ENCODE results near the gene BNC2.

The BNC2 gene

DNA sequence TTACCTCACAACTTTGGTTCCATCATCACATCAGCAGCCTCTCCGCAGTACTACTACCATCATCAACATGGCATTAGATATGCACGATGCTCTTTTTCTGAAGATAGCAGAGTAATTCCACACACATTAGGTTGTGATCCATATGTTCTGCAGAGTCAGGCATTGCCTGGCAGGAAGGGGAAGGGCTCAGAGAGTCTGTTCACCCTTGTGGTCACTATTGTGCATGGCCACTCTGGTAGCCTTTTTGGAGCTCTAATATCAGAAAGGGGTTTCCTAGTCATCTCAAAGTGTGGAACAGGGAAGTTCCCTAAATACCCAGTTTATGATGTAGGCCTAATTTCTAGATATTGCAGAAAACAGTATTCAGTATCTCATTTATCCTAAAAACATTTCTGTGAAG, 373.6 kb downstream of the BNC2 start:
- TF ChIP-seq, protein P1, sequence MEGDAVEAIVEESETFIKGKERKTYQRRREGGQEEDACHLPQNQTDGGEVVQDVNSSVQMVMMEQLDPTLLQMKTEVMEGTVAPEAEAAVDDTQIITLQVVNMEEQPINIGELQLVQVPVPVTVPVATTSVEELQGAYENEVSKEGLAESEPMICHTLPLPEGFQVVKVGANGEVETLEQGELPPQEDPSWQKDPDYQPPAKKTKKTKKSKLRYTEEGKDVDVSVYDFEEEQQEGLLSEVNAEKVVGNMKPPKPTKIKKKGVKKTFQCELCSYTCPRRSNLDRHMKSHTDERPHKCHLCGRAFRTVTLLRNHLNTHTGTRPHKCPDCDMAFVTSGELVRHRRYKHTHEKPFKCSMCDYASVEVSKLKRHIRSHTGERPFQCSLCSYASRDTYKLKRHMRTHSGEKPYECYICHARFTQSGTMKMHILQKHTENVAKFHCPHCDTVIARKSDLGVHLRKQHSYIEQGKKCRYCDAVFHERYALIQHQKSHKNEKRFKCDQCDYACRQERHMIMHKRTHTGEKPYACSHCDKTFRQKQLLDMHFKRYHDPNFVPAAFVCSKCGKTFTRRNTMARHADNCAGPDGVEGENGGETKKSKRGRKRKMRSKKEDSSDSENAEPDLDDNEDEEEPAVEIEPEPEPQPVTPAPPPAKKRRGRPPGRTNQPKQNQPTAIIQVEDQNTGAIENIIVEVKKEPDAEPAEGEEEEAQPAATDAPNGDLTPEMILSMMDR (IDR thresholded peaks at IDR 0.05; ENCODE audit: low read length): no peak
- TF ChIP-seq EZH2phosphoT487 (IDR thresholded peaks at IDR 0.05; ENCODE audit: low read length) (no peak), EZH2 (optimal IDR thresholded peaks at IDR 0.05; ENCODE audit: low read depth, low read length) (no peak)
- Histone ChIP-seq H4K20me1 (ENCODE audit: insufficient read depth, low read length) (no peaks in the 10 kb centered on the region), H3K36me3 (replicated peaks; ENCODE audit: insufficient read depth, low read length) (no peaks in the 10 kb centered on the region), H3K4me2 (ENCODE audit: low read depth, low read length) (no peak overlapping the region), H3K9me3 (replicated peaks; ENCODE audit: insufficient read depth, low read length) (no peaks in the 10 kb centered on the region), H3K27me3 (replicated peaks; ENCODE audit: insufficient read depth, low read length) (no peaks in the 10 kb centered on the region), H3K79me2 (ENCODE audit: low read length) (no peaks in the 10 kb centered on the region), H3K27ac (ENCODE audit: low read length) (no peak overlapping the region), H3K9me2 (replicated peaks; ENCODE audit: insufficient read depth, low read length) (no peaks in the 10 kb centered on the region), H3K4me1 (ENCODE audit: low read length) (no peaks in the 10 kb centered on the region), H3K9ac (ENCODE audit: low read length) (no peak overlapping the region), H3F3A (ENCODE audit: insufficient read depth, low read length) (no peaks in the 10 kb centered on the region), H2AFZ (ENCODE audit: low read length) (no peak overlapping the region), H3K4me3 (ENCODE audit: low read length) (no peak overlapping the region)
- DNase-seq: no peak

DNA sequence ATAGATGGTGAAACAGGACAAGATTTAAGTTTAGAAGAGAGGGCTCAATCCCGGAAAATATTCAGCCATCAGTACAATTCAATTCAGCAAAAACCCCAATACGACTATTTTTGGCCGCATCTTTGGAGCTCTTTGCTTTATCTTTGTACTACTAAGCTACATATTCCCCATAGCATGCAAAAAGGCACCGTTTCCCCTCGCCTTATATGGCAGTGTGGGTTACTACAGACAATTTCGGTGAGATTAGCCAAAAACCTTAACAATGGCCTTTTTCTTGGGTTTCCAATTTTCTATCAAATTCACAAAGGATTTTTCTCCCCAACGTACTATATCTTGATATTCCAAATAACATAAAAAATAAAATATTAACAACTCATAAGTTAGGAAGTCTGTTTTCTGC, 382.6 kb downstream of the BNC2 start:
- H3F3A ChIP-seq (ENCODE audit: insufficient read depth, low read length): no peaks in the 10 kb centered on the region
- TF ChIP-seq, protein P1 (IDR thresholded peaks at IDR 0.05; ENCODE audit: low read length): no peak
- no peak for TF ChIP-seq EZH2 (optimal IDR thresholded peaks at IDR 0.05; ENCODE audit: low read depth, low read length)
- TF ChIP-seq EZH2phosphoT487 (IDR thresholded peaks at IDR 0.05; ENCODE audit: low read length): no peak
- no peaks in the 10 kb centered on the region for H3K9me2 ChIP-seq (replicated peaks; ENCODE audit: insufficient read depth, low read length)
- H3K9me3 ChIP-seq (replicated peaks; ENCODE audit: insufficient read depth, low read length): no peaks in the 10 kb centered on the region
- no peak overlapping the region for H3K9ac ChIP-seq (ENCODE audit: low read length)
- no peaks in the 10 kb centered on the region for H3K4me1 ChIP-seq (ENCODE audit: low read length)
- H3K4me3 ChIP-seq (ENCODE audit: low read length): no peak overlapping the region
- no peak overlapping the region for H2AFZ ChIP-seq (ENCODE audit: low read length)
- H3K4me2 ChIP-seq (ENCODE audit: low read depth, low read length): no peak overlapping the region
- H4K20me1 ChIP-seq (ENCODE audit: insufficient read depth, low read length): no peaks in the 10 kb centered on the region
- no peaks in the 10 kb centered on the region for H3K27me3 ChIP-seq (replicated peaks; ENCODE audit: insufficient read depth, low read length)
- no peaks in the 10 kb centered on the region for H3K79me2 ChIP-seq (ENCODE audit: low read length)
- H3K27ac ChIP-seq (ENCODE audit: low read length): no peak overlapping the region
- no peaks in the 10 kb centered on the region for H3K36me3 ChIP-seq (replicated peaks; ENCODE audit: insufficient read depth, low read length)
- no peak for DNase-seq

DNA sequence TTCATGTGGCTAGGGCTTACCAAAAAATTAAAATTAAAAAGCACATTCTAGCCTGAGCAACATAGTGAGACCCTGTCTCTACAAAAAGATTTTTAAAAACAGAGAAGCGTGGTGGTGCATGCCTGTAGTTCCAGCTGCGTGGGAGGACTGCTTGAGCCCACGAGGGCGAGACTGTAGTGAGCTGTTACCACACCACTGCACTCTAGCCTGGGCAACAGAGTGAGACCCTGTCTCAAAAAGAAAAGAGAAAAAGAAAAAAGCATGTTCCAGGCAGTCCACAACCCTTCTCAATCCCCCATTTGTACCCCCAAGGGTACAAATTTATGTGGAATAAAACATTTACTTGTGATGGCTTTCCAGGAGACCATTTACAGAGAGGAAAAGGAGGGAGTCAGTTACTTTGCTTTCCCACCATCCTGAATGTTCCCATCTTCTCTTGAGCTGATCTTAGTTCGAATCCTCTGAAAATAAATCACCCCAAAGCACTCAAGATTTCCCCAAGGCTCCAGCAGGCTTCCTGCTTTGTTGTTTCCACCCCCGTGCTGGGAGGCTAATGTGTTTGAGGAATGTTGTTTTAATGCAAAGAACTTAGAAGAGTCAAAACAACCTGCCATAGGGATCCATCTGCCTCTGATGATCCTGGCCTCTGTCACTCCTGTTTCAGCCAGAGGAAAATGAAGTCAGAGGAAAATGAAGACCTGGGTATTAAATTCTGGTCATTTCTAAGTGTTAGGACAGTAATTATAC, 384.7 kb downstream of the BNC2 start:
- H3K9me3 ChIP-seq (replicated peaks; ENCODE audit: insufficient read depth, low read length): no peaks in the 10 kb centered on the region
- no peaks in the 10 kb centered on the region for H4K20me1 ChIP-seq (ENCODE audit: insufficient read depth, low read length)
- no peak overlapping the region for H3K4me2 ChIP-seq (ENCODE audit: low read depth, low read length)
- no peak overlapping the region for H3K27ac ChIP-seq (ENCODE audit: low read length)
- DNase-seq: no peak
- H3K27me3 ChIP-seq (replicated peaks; ENCODE audit: insufficient read depth, low read length): no peaks in the 10 kb centered on the region
- no peaks in the 10 kb centered on the region for H3K9me2 ChIP-seq (replicated peaks; ENCODE audit: insufficient read depth, low read length)
- H3K9ac ChIP-seq (ENCODE audit: low read length): no peak overlapping the region
- no peaks in the 10 kb centered on the region for H3K36me3 ChIP-seq (replicated peaks; ENCODE audit: insufficient read depth, low read length)
- H3K4me3 ChIP-seq (ENCODE audit: low read length): no peak overlapping the region
- TF ChIP-seq, protein P1 (IDR thresholded peaks at IDR 0.05; ENCODE audit: low read length): no peak
- no peak for TF ChIP-seq EZH2 (optimal IDR thresholded peaks at IDR 0.05; ENCODE audit: low read depth, low read length)
- TF ChIP-seq EZH2phosphoT487 (IDR thresholded peaks at IDR 0.05; ENCODE audit: low read length): no peak
- H2AFZ ChIP-seq (ENCODE audit: low read length): no peak overlapping the region
- no peaks in the 10 kb centered on the region for H3F3A ChIP-seq (ENCODE audit: insufficient read depth, low read length)
- no peaks in the 10 kb centered on the region for H3K4me1 ChIP-seq (ENCODE audit: low read length)
- H3K79me2 ChIP-seq (ENCODE audit: low read length): no peaks in the 10 kb centered on the region

All from MM.1S (cell line).